Uterus (tissue), 4 donors: ENCODE measurements around the gene ZSCAN23. TPM values are rescaled to one million over a fixed set of nuclear protein-coding genes. Genes with fewer than 3 reads are reported as not detected.

Experiments
- DNase-seq, 2 donors: peaks; one replicate each; pipeline ENCODE4 v3.0.0-alpha.2; 2019 to 2020
- H3K27ac ChIP-seq, 2 donors: fragments of 200-600 bp; sonication (generic); 1 replicate in 1 of 2; 2 replicates in 1 of 2; pipeline ENCODE4 v1.5.1; 2016 to 2018
- H3K27me3 ChIP-seq, 2 donors: fragments of 200-600 bp; sonication (generic); one replicate each; pipeline ENCODE4 v1.5.1; 2018 to 2019; ENCODE audit warnings: control low read depth in 1 of 2
- H3K36me3 ChIP-seq, 2 donors: fragments of 200-600 bp; sonication (generic); one replicate each; pipeline ENCODE4 v1.5.1; 2019; ENCODE audit warnings: control low read depth in 1 of 2
- H3K4me1 ChIP-seq, 2 donors: fragments of 200-600 bp; sonication (generic); one replicate each; pipeline ENCODE4 v1.5.1; 2018 to 2019; ENCODE audit warnings: control low read depth in 1 of 2
- H3K4me3 ChIP-seq, 2 donors: fragments of 200-600 bp; sonication (generic); 1 replicate in 1 of 2; 2 replicates in 1 of 2; pipeline ENCODE4 v1.5.1; 2018 to 2019; ENCODE audit warnings: mild to moderate bottlenecking in 1 of 2
- H3K9me3 ChIP-seq, 2 donors: fragments of 200-600 bp; sonication (generic); one replicate each; pipeline ENCODE4 v1.5.1; 2019; ENCODE audit warnings: control low read depth in 1 of 2
- CTCF ChIP-seq, 4 experiments: fragments of 200-600 bp in 2 of 4; fragments of 450-650 bp in 2 of 4; sonication (generic) in 2 of 4; IDR thresholded peaks; one replicate each; pipeline ENCODE4 v1.5.1; 2016 to 2019; ENCODE audit warnings: antibody characterized with exemption in 4 of 4, mild to moderate bottlenecking in 2 of 4, moderate library complexity in 1 of 4
- POLR2A ChIP-seq, 2 donors: fragments of 450-650 bp; IDR thresholded peaks; one replicate each; pipeline ENCODE4 v1.6.1; 2016; ENCODE audit warnings: antibody characterized with exemption in 2 of 2, mild to moderate bottlenecking in 1 of 2, moderate library complexity in 1 of 2
- intact Hi-C: fragments of 100-400 bp; cut with DNase I; formaldehyde crosslinking; loops from one replicate; pipeline ENCODE4 v1.15.1; 2023; ENCODE audit warnings: low total_unique reads
- total RNA-seq, 4 donors: library from RNA; depleted of rRNA in 3 of 4; stranded (reverse); fragments of >200 nt in 3 of 4; gene quantifications; one replicate each; pipeline versions ENCODE4 v1.1.0 to v1.2.4, GENCODE V29; 2014 to 2023
- donor health status: DM: yes; HTN: yes; CAD: no.

ZSCAN23 gene
- 10 to 100 TPM in 1 of 4 donors, 1 to 10 TPM in 1, under 1 TPM in 1, not detected in 1; 0.26 to 21.3 (median 7.5) TPM for total RNA-seq

- H3K27ac ChIP-seq: peak within 1 kb of the TSS; percentile 39 to 70
- intact Hi-C loops: no loop called here
- H3K27me3 ChIP-seq: peaks cover 3 to 8% of the 10 kb centered on the region in 2 donors
- TF ChIP-seq CTCF (IDR thresholded peaks at IDR 0.05): no peak
- no peak for TF ChIP-seq POLR2A (IDR thresholded peaks at IDR 0.05)
- H3K4me3 ChIP-seq: peak within 1 kb of the TSS; percentile 51 to 67
- H3K36me3 ChIP-seq: no peaks in the 10 kb centered on the region
- H3K4me1 ChIP-seq: peaks cover 0 to 4% of the 10 kb centered on the region in 2 donors
- no peaks in the 10 kb centered on the region for H3K9me3 ChIP-seq
- peak; percentile 77 to 79 for DNase-seq
Measured at GRCh38 chr6:28443112-28443773, at the start of gene ZSCAN23. TSS of gene ZSCAN23 (minus strand) at chr6:28443491. CDS start at chr6:28436266, 7,225 bp downstream.

- intact Hi-C loops: no loop called here
- H3K4me1 ChIP-seq: no peaks in the 10 kb centered on the region
- H3K27me3 ChIP-seq: no peaks in the 10 kb centered on the region
- no peaks in the 10 kb centered on the region for H3K36me3 ChIP-seq
- H3K4me3 ChIP-seq: no peak overlapping the region
- no peaks in the 10 kb centered on the region for H3K9me3 ChIP-seq
- no peak overlapping the region for H3K27ac ChIP-seq
- DNase-seq: no peak
- TF ChIP-seq POLR2A (IDR thresholded peaks at IDR 0.05): no peak
Measured at GRCh38 chr6:28491984-28492317, 48.7 kb upstream of the ZSCAN23 start.

- intact Hi-C loops: no loop called here
- H3K27ac ChIP-seq: peak overlapping the region; percentile 90 to 95
- no peaks in the 10 kb centered on the region for H3K27me3 ChIP-seq
- no peaks in the 10 kb centered on the region for H3K36me3 ChIP-seq
- H3K4me3 ChIP-seq: peak overlapping the region; percentile 46 to 56
- H3K9me3 ChIP-seq: no peaks in the 10 kb centered on the region
- no peaks in the 10 kb centered on the region for H3K4me1 ChIP-seq
- TF ChIP-seq CTCF (IDR thresholded peaks at IDR 0.05): no peak
- no peak for TF ChIP-seq POLR2A (IDR thresholded peaks at IDR 0.05)
- DNase-seq: peak; percentile 26 to 35
Measured at GRCh38 chr6:28490205-28490890, 47.1 kb upstream of the ZSCAN23 start.

GRCh38 chr6:28489366-28490204 lies 46.3 kb upstream of the ZSCAN23 start:
- DNase-seq: peak; percentile 80 to 88
- peak overlapping the region; percentile 90 to 95 for H3K27ac ChIP-seq
- intact Hi-C loops: no loop called here

More at GRCh38 chr6:28489366-28490204, 46.3 kb upstream of the ZSCAN23 start:
- H3K27me3 ChIP-seq: no peaks in the 10 kb centered on the region
- H3K36me3 ChIP-seq: no peaks in the 10 kb centered on the region
- no peaks in the 10 kb centered on the region for H3K9me3 ChIP-seq
- H3K4me3 ChIP-seq: peak overlapping the region; percentile 46 to 56
- H3K4me1 ChIP-seq: no peaks in the 10 kb centered on the region
- peak in 1 of 2 donors; percentile 47 for TF ChIP-seq POLR2A (IDR thresholded peaks at IDR 0.05)
- no peak for TF ChIP-seq CTCF (IDR thresholded peaks at IDR 0.05)
